K562 (cell line): ENCODE measurements around the gene HSBP1L1. TPM values are rescaled to one million over a fixed set of nuclear protein-coding genes. Genes with fewer than 3 reads are reported as not detected.

Source experiments
- ATAC-seq: fragments of 200-7000 bp; cut with Tn5 transposase; 3 replicates; pipeline ENCODE4 v1.9.1; 2020; ENCODE audit warnings: moderate library complexity
- BruUV-seq: library from RNA; stranded (reverse); fragments of 400-500 nt; replicated peaks from 2 replicates; lab custom pipeline; 2021; lab: Mats Ljungman, UMichigan
- CTCF ChIA-PET: fragments of 300-600 bp; formaldehyde crosslinking; extraction: SDS; loops from one replicate; lab custom pipeline; 2021; ENCODE audit warnings: low intra/inter-chr PET ratio; lab: Yijun Ruan, JAX
- POLR2A ChIA-PET: fragments of 300-600, 350-650 bp; sonication (Branson Sonifier 250); formaldehyde crosslinking; extraction: SDS; loops from one replicate; lab custom pipeline; 2021; ENCODE audit warnings: antibody characterized with exemption, inconsistent platforms; lab: Yijun Ruan, JAX
- DNase-seq, 4 experiments: peaks; one replicate each; pipeline versions ENCODE4 v3.0.0 to v3.0.0-alpha.2; 2011 to 2018; ENCODE audit warnings: low spot score in 3 of 4, mixed read lengths in 3 of 4; ENCODE audit errors: extremely low read depth in 1 of 4
- FAIRE-seq: peaks from 2 replicates; lab custom pipeline; 2011; peaks lifted over from hg19 to GRCh38; lab: Jason Lieb, UNC
- H2AFZ ChIP-seq: 2 replicates; pipeline ENCODE4 v1.6.0; 2011; ENCODE audit warnings: low read depth, low read length, control low read depth, inconsistent platforms
- H3K27ac ChIP-seq: fragments of 200-600 bp; 3 replicates; pipeline ENCODE4 v1.8.0; 2011; ENCODE audit warnings: low read depth, mild to moderate bottlenecking, control low read depth, inconsistent platforms, low read length, moderate library complexity, mixed read lengths; ENCODE audit errors: extremely low read depth
- H3K27me3 ChIP-seq, 2 experiments: fragments of 300-600 bp in 1 of 2; 2 replicates in 1 of 2; 3 replicates in 1 of 2; pipeline versions ENCODE4 v1.6.0 to v1.8.0; 2011; ENCODE audit warnings: inconsistent platforms in 2 of 2, low read length in 2 of 2, mild to moderate bottlenecking in 1 of 2, mixed read lengths in 1 of 2, moderate library complexity in 1 of 2; ENCODE audit not compliant: control insufficient read depth in 2 of 2, insufficient read depth in 2 of 2
- H3K36me3 ChIP-seq: fragments of 300-600 bp; 3 replicates; pipeline ENCODE4 v1.8.0; 2011; ENCODE audit warnings: mild to moderate bottlenecking, low read length, inconsistent platforms; ENCODE audit not compliant: control insufficient read depth, insufficient read depth
- H3K4me1 ChIP-seq, 2 experiments: fragments of 200-600 bp in 1 of 2; replicated peaks in 1 of 2; 2 replicates in 1 of 2; 3 replicates in 1 of 2; pipeline versions ENCODE4 v1.5.1 to v1.8.0; 2011; ENCODE audit warnings: inconsistent platforms in 2 of 2, low read length in 2 of 2, mild to moderate bottlenecking in 1 of 2, mixed read lengths in 1 of 2, moderate library complexity in 1 of 2; ENCODE audit not compliant: control insufficient read depth in 2 of 2, insufficient read depth in 2 of 2
- H3K4me2 ChIP-seq: 2 replicates; pipeline ENCODE4 v1.6.1; 2011; ENCODE audit warnings: low read length, control low read depth, inconsistent platforms, mixed read lengths; ENCODE audit not compliant: insufficient read depth
- H3K4me3 ChIP-seq: fragments of 200-600 bp; sonication (generic), shearing (Covaris generic); 2 replicates; pipeline ENCODE4 v1.5.1; 2016; ENCODE audit warnings: control low read depth, inconsistent platforms
- H3K79me2 ChIP-seq: fragments of 200-600 bp; 3 replicates; pipeline ENCODE4 v1.8.0; 2011; ENCODE audit warnings: low read length, inconsistent platforms; ENCODE audit not compliant: control insufficient read depth, insufficient read depth
- H3K9ac ChIP-seq, 2 experiments: 2 replicates each; pipeline versions ENCODE4 v1.6.0 to v1.6.1; 2011; ENCODE audit warnings: low read depth in 2 of 2, low read length in 2 of 2, control low read depth in 1 of 2, inconsistent platforms in 1 of 2, mild to moderate bottlenecking in 1 of 2, mixed read lengths in 1 of 2; ENCODE audit not compliant: insufficient read depth in 1 of 2
- H3K9me1 ChIP-seq: one replicate; pipeline ENCODE4 v1.6.0; 2011; ENCODE audit warnings: inconsistent platforms, mild to moderate bottlenecking, low read length, moderate library complexity; ENCODE audit not compliant: control insufficient read depth, insufficient read depth
- H3K9me3 ChIP-seq: replicated peaks from 2 replicates; pipeline ENCODE4 v1.5.1; 2011; ENCODE audit warnings: low read depth, low read length, inconsistent platforms; ENCODE audit not compliant: control insufficient read depth, insufficient read depth
- H4K20me1 ChIP-seq: replicated peaks from 2 replicates; pipeline ENCODE4 v1.6.1; 2011; ENCODE audit warnings: low read length, inconsistent platforms, mixed read lengths; ENCODE audit not compliant: control insufficient read depth, insufficient read depth
- CBX3 ChIP-seq, 2 experiments: IDR thresholded peaks; 1 replicate in 1 of 2; 2 replicates in 1 of 2; pipeline ENCODE4 v1.6.1; 2012; ENCODE audit warnings: inconsistent platforms in 2 of 2, low read length in 2 of 2, borderline replicate concordance in 1 of 2, control low read depth in 1 of 2
- CREB1 ChIP-seq, 2 experiments: sonication (generic) in 1 of 2; formaldehyde crosslinking in 1 of 2; IDR thresholded peaks; 2 replicates each; pipeline versions ENCODE4 v1.6.1 to v1.8.0; 2012 to 2022; ENCODE audit warnings: inconsistent platforms in 1 of 2, mild to moderate bottlenecking in 1 of 2, missing genetic modification reagents in 1 of 2, moderate library complexity in 1 of 2
- ESRRB ChIP-seq: fragments of 250-450 bp; sonication (Bioruptor Pico); IDR thresholded peaks from 2 replicates; pipeline ENCODE4 v1.5.0; 2020; ENCODE audit warnings: mild to moderate bottlenecking, moderate library complexity, borderline replicate concordance
- HMGXB4 ChIP-seq: sonication (generic); formaldehyde crosslinking; IDR thresholded peaks from 2 replicates; pipeline ENCODE4 v1.8.1; 2023; ENCODE audit warnings: mild to moderate bottlenecking, missing genetic modification reagents
- HNRNPL ChIP-seq: fragments of 200-400 bp; formaldehyde crosslinking; IDR thresholded peaks from 2 replicates; pipeline ENCODE4 v1.6.1; 2017; ENCODE audit warnings: low read depth, mild to moderate bottlenecking, low read length
- KLF16 ChIP-seq: IDR thresholded peaks from 2 replicates; pipeline ENCODE4 v1.6.1; 2016; ENCODE audit warnings: antibody characterized with exemption
- NCOR1 ChIP-seq: fragments of 450-650 bp; IDR thresholded peaks from 2 replicates; pipeline ENCODE4 v1.6.1; 2016; ENCODE audit warnings: mild to moderate bottlenecking, moderate library complexity
- NR4A1 ChIP-seq, 2 experiments: fragments of 250-450 bp in 1 of 2; fragments of 450-650 bp in 1 of 2; sonication (Bioruptor Pico) in 1 of 2; IDR thresholded peaks; 2 replicates each; pipeline versions ENCODE4 v1.4.0 to v1.6.1; 2016 to 2020; ENCODE audit warnings: mild to moderate bottlenecking in 2 of 2, missing compliant biosample characterization in 1 of 2, missing genetic modification characterization in 1 of 2, moderate library complexity in 1 of 2
- PHB2 ChIP-seq: fragments of 450-650 bp; IDR thresholded peaks from 2 replicates; pipeline ENCODE4 v1.6.1; 2017; ENCODE audit warnings: low read depth
- PHF20 ChIP-seq: fragments of 450-650 bp; IDR thresholded peaks from 2 replicates; pipeline ENCODE4 v1.6.1; 2018; ENCODE audit not compliant: partially characterized antibody
- POLR2A ChIP-seq: fragments of 450-650 bp; conservative IDR thresholded peaks from 2 replicates; pipeline ENCODE4 v1.6.1; 2016
- SNRNP70 ChIP-seq: fragments of 200-400 bp; formaldehyde crosslinking; optimal IDR thresholded peaks from 2 replicates; pipeline ENCODE3; 2017; ENCODE audit warnings: low read depth, low read length
- XRCC3 ChIP-seq: fragments of 450-650 bp; IDR thresholded peaks from 2 replicates; pipeline ENCODE4 v1.6.1; 2017; ENCODE audit warnings: mild to moderate bottlenecking, moderate library complexity
- ZNF24 ChIP-seq: fragments of 450-650 bp; IDR thresholded peaks from 2 replicates; pipeline ENCODE4 v1.6.1; 2016
- ZNF655 ChIP-seq: fragments of 250-450 bp; sonication (Bioruptor Pico); IDR thresholded peaks from 2 replicates; pipeline ENCODE4 v1.5.0; 2021
- ZNF766 ChIP-seq: fragments of 200-800 bp; sonication (Bioruptor generic); conservative IDR thresholded peaks from 2 replicates; pipeline ENCODE4 v1.6.1; 2016; ENCODE audit warnings: missing genetic modification characterization, missing compliant biosample characterization
- WGBS: fragments of 100-300 bp; shearing (Covaris generic); methylation state at CpG from one replicate; pipeline ENCODE4 v1.1.6; 2016; ENCODE audit warnings: low coverage, mixed read lengths; ENCODE audit not compliant: insufficient coverage; ENCODE audit errors: missing lambda C conversion rate; 5-methylcytosine and 5-hydroxymethylcytosine counted together
- in situ Hi-C: fragments of 300-500 bp; cut with MboI; formaldehyde crosslinking; loops from 4 replicates; pipeline ENCODE4 v1.15.0; 2018; ENCODE audit warnings: inconsistent platforms, mixed read lengths
- intact Hi-C: fragments of 100-400 bp; cut with micrococcal nuclease; formaldehyde crosslinking; loops from 2 replicates; pipeline ENCODE4 v1.14.2; 2022
- polyA plus RNA-seq, 8 experiments: library from polyadenylated mRNA; depleted of rRNA in 4 of 8; stranded (reverse) in 5 of 8; unstranded in 3 of 8; fragments of >200 nt; fragmentation: Nextera tagmentation in 2 of 8; fragmentation: Illumina TruSeq in 1 of 8; extraction: Ambion mirVana in 2 of 8; extraction: Trizol in 1 of 8; gene quantifications; 2 replicates each; pipeline versions ENCODE4 v1.2.1 to v1.2.3, GENCODE V29; 2011 to 2014; ENCODE audit warnings: inconsistent platforms in 1 of 8, missing spikeins in 1 of 8
- total RNA-seq, 7 experiments: library from RNA; depleted of rRNA in 6 of 7; stranded (reverse); fragments of >200 nt in 6 of 7; fragmentation: Illumina TruSeq in 2 of 7; extraction: Trizol in 2 of 7; gene quantifications; 2 replicates each; pipeline versions ENCODE4 v1.2.1 to v1.2.3, GENCODE V29; 2011 to 2021; ENCODE audit warnings: low replicate concordance in 1 of 7
- TF ChIP-seq, protein P1 (sequence below): fragments of 450-650 bp; formaldehyde crosslinking; IDR thresholded peaks from 2 replicates; pipeline ENCODE4 v1.4.0; 2022; ENCODE audit warnings: mild to moderate bottlenecking, moderate library complexity
- TF ChIP-seq, protein P2 (sequence below): IDR thresholded peaks from 2 replicates; pipeline ENCODE4 v1.6.1; 2012; ENCODE audit warnings: low read depth, low read length, improper control_type of control experiment, borderline replicate concordance

The HSBP1L1 gene
- total and polyA plus RNA-seq, 9 of the 15 experiments (the other 6 are each of a cell fraction or from before 2014, with no cell fraction given) = 0.24 to 0.36 TPM; not detected in 7

DNA sequence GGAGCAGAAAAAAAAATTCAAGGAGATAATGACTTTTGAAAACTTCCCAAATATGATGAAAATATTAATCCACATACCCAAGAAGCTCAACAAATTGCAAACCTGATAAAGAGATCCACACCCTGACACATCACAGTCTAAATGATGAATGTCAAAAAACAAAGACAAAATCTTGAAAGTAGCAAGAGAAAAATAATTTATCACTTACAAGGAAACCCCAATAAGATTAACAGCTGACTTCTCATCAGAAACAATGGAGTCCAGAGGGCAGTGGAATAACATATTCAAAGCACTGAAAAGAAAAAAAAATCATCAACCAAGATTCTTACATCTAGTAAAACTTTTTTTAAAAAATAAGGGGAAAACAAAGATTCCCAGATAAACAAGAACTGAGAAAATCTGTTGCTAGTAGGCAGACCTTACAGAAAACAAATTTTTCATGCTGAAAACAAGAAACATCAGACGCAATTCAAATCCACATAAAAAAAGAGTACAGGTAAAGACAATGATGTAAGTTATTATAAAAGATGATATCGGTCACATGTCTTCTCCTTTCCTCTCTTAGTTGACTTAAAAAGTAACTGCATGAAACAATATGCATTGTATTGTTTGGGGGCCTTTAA lies 34.3 kb upstream of the HSBP1L1 start:
- ATAC-seq (no peak), DNase-seq (no peak), FAIRE-seq (peak; percentile 23)
- in situ Hi-C loops (no loop called here), intact Hi-C loops (no loop called here)
- Histone ChIP-seq H2AFZ (no peak overlapping the region), H4K20me1 (no peaks in the 10 kb centered on the region), H3K36me3 (no peaks in the 10 kb centered on the region), H3K27ac (no peak overlapping the region), H3K27me3 (no peaks in the 10 kb centered on the region), H3K9ac (no peak overlapping the region), H3K4me1 (no peaks in the 10 kb centered on the region; a peak in 2 of 5 replicates), H3K79me2 (no peaks in the 10 kb centered on the region), H3K4me2 (no peak overlapping the region), H3K9me1 (no peaks in the 10 kb centered on the region), H3K9me3 (peaks cover 5% of the 10 kb centered on the region; the same call in 1 of the 2 replicates), H3K4me3 (no peak overlapping the region)
- CTCF ChIA-PET = no interaction called here
- BruUV-seq = no TSS peak
- POLR2A ChIA-PET = no interaction called here
- WGBS = 53% methylated on average over 2 of the region's 2 CpGs
- TF ChIP-seq HMGXB4 = no peak
- TF ChIP-seq ZNF655 = no peak
- peak in 1 of 2 experiments; percentile 92; a peak in 2 of 3 replicates for TF ChIP-seq CBX3 (IDR thresholded peaks at IDR 0.05; ENCODE audit: borderline replicate concordance in 1 of 2, low read length in 2 of 2)
- no peak for TF ChIP-seq PHF20
- no peak for TF ChIP-seq NR4A1 (CRISPR knock-in tag; IDR thresholded peaks at IDR 0.05)
- TF ChIP-seq NR4A1 (tag; IDR thresholded peaks at IDR 0.05) = no peak
- TF ChIP-seq PHB2 = no peak
- no peak for TF ChIP-seq ESRRB (CRISPR knock-in tag)
- TF ChIP-seq ZNF766 (CRISPR knock-in tag) = peak; percentile 95
- no peak for TF ChIP-seq SNRNP70
- no peak for TF ChIP-seq CREB1 (IDR thresholded peaks at IDR 0.05)
- no peak for TF ChIP-seq CREB1 (CRISPR knock-in tag; IDR thresholded peaks at IDR 0.05)
- TF ChIP-seq, protein P1, sequence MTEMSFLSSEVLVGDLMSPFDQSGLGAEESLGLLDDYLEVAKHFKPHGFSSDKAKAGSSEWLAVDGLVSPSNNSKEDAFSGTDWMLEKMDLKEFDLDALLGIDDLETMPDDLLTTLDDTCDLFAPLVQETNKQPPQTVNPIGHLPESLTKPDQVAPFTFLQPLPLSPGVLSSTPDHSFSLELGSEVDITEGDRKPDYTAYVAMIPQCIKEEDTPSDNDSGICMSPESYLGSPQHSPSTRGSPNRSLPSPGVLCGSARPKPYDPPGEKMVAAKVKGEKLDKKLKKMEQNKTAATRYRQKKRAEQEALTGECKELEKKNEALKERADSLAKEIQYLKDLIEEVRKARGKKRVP (CRISPR knock-in tag) = no peak
- no peak for TF ChIP-seq NCOR1
- TF ChIP-seq HNRNPL = no peak
- TF ChIP-seq XRCC3 = peak; percentile 74; the same call in 1 of the 2 replicates
- no peak for TF ChIP-seq KLF16
- no peak for TF ChIP-seq ZNF24
- TF ChIP-seq, protein P2, sequence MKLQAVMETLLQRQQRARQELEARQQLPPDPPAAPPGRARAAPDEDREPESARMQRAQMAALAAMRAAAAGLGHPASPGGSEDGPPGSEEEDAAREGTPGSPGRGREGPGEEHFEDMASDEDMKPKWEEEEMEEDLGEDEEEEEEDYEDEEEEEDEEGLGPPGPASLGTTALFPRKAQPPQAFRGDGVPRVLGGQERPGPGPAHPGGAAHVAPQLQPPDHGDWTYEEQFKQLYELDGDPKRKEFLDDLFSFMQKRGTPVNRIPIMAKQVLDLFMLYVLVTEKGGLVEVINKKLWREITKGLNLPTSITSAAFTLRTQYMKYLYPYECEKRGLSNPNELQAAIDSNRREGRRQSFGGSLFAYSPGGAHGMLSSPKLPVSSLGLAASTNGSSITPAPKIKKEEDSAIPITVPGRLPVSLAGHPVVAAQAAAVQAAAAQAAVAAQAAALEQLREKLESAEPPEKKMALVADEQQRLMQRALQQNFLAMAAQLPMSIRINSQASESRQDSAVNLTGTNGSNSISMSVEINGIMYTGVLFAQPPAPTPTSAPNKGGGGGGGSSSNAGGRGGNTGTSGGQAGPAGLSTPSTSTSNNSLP = no peak
- no peak for TF ChIP-seq POLR2A
